ENCODE measurements around the gene SLC5A10. TPM values are rescaled to one million over a fixed set of nuclear protein-coding genes. Genes with fewer than 3 reads are reported as not detected.

Gene SLC5A10
- total and polyA plus RNA-seq, 2 experiments from 2014 or later = 0.10 TPM; not detected in 1

GRCh38 chr17:18950944-18951905 lies 740 bp upstream of the SLC5A10 start:
- Mint-ChIP-seq H3K27ac (no peak overlapping the region), H3K9me3 (peaks cover 2% of the 10 kb centered on the region; the same call in 1 of the 3 replicates), H3K4me1 (no peaks in the 10 kb centered on the region), H3K36me3 (ENCODE audit: low read depth) (no peaks in the 10 kb centered on the region), H3K4me3 (no peak overlapping the region), H3K27me3 (ENCODE audit: insufficient read depth, low read depth, poor library complexity) (peaks cover 7% of the 10 kb centered on the region)
- H3K9me2 ChIP-seq (ENCODE audit: insufficient read depth) = no peaks in the 10 kb centered on the region
- H3K4me2 ChIP-seq = no peak overlapping the region
- H4K20me1 ChIP-seq (replicated peaks; ENCODE audit: insufficient read depth) = no peaks in the 10 kb centered on the region
- no peaks in the 10 kb centered on the region for H3K4me1 ChIP-seq (ENCODE audit: insufficient read depth)
- no peaks in the 10 kb centered on the region for H3K27me3 ChIP-seq (ENCODE audit: insufficient read depth)
- DNase-seq (ENCODE audit: low spot score) (no peak), ATAC-seq (no peak; the same call in 2 of the 3 replicates)
- no peak overlapping the region; the same call in 1 of the 2 replicates for H2AFZ ChIP-seq
- TF ChIP-seq NANOG (IDR thresholded peaks at IDR 0.05; ENCODE audit: borderline replicate concordance) (no peak), JUNB (IDR thresholded peaks at IDR 0.05; ENCODE audit: unreplicated experiment) (no peak), EZH2 (IDR thresholded peaks at IDR 0.05; ENCODE audit: low read depth, unreplicated experiment) (no peak), EZH2phosphoT487 (IDR thresholded peaks at IDR 0.05; ENCODE audit: unreplicated experiment) (no peak), ZNF331 (CRISPR knock-in tag; IDR thresholded peaks at IDR 0.05; ENCODE audit: low read depth) (no peak), CTCF (conservative IDR thresholded peaks at IDR 0.05; ENCODE audit: low read depth in 2 of 2) (no peak), REST (IDR thresholded peaks at IDR 0.05; ENCODE audit: unreplicated experiment) (no peak), CREB1 (CRISPR knock-in tag; IDR thresholded peaks at IDR 0.05; ENCODE audit: low read depth) (no peak), POLR2AphosphoS5 (IDR thresholded peaks at IDR 0.05; ENCODE audit: low read depth) (no peak), STAT1 (IDR thresholded peaks at IDR 0.05; ENCODE audit: unreplicated experiment) (no peak), ZNF462 (CRISPR knock-in tag; IDR thresholded peaks at IDR 0.05) (no peak), ZNF114 (CRISPR knock-in tag; IDR thresholded peaks at IDR 0.05) (no peak), ETS1 (IDR thresholded peaks at IDR 0.05) (no peak)
- no peak overlapping the region for H3K27ac ChIP-seq (ENCODE audit: low read depth)
- H3F3A ChIP-seq (replicated peaks; ENCODE audit: low read depth) = no peaks in the 10 kb centered on the region
- H3K36me3 ChIP-seq (ENCODE audit: insufficient read depth) = no peaks in the 10 kb centered on the region
- H3K4me3 ChIP-seq = no peak overlapping the region
- no peaks in the 10 kb centered on the region for H3K79me2 ChIP-seq (replicated peaks; ENCODE audit: insufficient read depth)

All from GM23338 (cell line).